HG03060 (cell line): ENCODE results near the gene CD74.
A peak's percentile ranks its signal among the peaks of the same experiment; 100 is the strongest.

ENCODE experiments used
- ATAC-seq: cut with Tn5 transposase; IDR thresholded peaks from one replicate; pipeline ENCODE4 v1.9.1; 2021; ENCODE audit warnings: low read depth, moderate number of reproducible peaks; ENCODE audit not compliant: unreplicated experiment

The CD74 gene

DNA sequence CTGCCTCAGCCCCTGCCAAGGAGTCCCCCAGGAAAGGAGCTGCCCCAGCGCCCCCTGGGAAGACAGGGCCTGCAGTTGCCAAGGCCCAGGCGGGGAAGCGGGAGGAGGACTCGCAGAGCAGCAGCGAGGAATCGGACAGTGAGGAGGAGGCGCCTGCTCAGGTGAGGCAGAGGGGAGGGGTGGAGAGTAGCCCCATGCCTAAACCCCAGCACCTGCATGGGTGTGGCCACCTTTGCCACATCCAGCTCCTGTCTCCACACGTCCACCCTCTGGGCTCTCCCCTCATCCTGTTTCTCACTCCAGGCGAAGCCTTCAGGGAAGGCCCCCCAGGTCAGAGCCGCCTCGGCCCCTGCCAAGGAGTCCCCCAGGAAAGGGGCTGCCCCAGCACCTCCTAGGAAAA, 38.1 kb downstream of the CD74 start:
- ATAC-seq = no peak

DNA sequence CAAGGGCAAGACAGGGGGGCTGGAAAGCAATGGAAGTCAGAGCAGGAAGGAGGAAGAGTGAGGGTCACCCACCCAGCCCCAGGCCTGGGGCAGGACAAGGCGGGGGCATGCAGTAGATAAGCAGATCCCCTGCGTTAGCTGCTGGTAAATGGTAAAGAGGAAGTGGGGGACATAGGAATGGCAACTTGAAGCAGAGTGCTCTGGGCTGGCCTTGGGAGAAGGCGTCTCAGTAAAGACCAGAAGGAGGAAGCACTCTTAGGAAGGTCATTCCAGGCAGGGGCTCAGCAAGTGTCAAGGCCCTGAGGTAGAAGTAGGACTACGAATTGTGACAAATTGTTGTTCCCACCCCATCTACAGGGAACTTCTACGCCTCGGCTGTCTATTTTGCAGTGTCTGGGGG, 40.1 kb downstream of the CD74 start:
- ATAC-seq = no peak

DNA sequence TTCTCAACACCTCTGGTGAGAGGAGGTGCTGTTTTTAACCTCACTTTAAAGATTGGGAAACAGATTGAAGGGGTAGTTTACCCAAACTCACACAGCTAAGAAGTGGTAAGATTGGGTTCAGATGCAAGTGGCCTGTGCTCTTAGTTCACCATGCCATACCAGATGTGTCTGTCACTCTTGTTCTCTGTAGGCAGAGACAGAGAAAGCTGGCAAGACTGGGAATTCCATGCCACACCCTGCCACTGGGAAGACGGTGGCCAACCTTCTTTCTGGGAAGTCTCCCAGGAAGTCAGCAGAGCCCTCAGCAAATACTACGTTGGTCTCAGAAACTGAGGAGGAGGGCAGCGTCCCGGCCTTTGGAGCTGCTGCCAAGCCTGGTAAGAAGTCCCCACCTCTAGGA, 44.2 kb downstream of the CD74 start:
- no peak for ATAC-seq

GRCh38 chr5:150364004-150364403, 48.7 kb downstream of the CD74 start:
- no peak for ATAC-seq

- ATAC-seq = no peak
Observed at GRCh38 chr5:150363185-150363584, 49.5 kb downstream of the CD74 start.

DNA sequence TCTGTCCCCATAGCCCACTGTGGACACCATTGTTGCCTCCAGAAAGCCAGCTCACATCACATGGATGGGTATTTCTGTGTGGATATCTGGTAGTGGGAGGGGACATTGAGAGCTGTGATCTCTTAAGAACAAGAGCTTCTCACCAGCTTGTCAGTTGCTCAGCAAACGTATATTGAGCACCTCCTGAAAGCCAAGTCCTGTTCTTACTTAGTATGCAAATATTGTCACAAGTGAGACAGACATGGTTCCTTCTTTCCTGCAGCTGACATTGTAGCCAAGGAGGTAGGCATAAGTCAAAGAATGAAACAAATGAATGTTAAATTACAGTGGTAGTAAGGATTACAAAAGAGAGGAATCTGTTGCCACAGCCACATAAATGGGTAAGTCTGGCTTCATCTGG, 51.4 kb downstream of the CD74 start:
- ATAC-seq = peak; percentile 33

GRCh38 chr5:150358261-150359095, 54.2 kb downstream of the CD74 start:
- no peak for ATAC-seq

DNA sequence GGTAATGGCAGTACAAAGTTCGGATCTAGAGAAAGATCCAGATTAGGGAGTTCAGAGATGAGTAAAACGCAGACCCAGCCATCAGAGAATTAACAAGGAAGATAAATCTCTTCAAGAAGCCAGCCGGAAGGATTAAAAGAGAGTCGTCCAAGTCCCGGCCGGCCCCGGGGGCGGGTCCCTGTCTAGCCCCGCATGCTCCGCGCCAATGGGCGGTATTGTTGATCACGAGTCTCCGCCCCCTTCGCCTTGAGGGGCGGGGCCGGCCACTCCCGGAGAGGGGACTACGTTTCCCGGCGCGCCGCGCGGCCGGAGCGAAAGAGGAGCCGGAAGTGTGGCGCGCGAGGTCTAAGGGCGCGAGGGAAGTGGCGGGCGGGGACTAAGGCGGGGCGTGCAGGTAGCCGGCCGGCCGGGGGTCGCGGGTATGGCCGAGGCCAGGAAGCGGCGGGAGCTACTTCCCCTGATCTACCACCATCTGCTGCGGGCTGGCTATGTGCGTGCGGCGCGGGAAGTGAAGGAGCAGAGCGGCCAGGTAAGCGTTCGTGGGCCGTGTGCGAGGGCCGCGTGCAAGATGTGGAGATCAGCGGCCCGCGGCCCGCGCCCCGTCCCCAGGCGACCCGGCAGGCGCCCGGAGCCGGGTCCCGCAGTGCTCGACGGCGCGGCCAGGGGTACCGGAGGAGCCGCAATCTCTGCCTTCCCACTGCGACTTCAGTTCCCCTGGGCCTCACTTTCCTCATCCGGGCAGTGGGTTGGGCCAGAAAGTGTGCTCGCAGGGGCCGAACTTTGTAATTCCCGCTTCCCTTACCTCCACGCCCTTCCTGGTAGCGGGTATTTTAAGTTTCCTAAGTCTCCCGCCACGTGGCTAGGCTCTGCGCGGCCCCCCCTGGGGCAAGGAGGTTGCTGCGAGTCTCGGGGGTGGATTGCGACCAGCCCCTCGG, 55.1 kb downstream of the CD74 start, which contains the start of gene TCOF1:
TCOF1 (plus strand) TSS at position 372 of the 935 bp plus-strand sequence; CDS start at position 422, 50 bp downstream.
- ATAC-seq = peak; percentile 85

DNA sequence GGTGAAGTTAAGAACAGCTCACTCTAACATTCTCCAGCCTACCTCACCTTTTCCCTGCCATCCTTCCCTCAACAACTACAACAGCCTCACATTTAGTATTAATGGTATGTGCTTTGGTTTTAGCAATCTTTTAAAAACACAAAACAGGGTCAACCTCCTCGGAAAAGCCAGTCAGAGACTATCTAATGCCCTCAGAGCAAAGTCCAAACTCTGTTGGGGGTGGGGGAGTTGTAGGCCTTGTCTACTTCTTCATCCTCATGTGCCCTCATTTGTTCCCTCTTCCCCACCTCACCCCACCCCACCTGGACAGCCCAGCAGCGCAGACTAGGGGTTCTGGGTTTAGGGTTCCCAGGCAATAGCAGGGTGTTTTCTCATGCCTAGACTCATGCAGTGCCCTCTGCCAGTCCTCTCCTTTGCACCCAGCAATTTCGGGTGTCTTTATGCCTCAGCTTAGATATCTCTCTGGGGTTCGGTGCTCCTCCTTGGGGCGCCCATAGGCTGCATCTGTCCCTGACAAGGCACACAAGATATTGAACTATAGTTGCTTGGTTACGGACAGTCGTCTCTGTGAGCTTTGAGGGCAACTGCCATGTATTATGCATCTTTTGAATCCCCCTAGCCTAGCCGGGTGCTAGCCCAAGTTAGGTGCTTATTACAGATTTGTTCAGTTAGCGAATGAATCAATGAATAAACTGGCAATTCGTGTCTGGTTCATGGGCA, 56.0 kb downstream of the CD74 start:
- no peak for ATAC-seq

DNA sequence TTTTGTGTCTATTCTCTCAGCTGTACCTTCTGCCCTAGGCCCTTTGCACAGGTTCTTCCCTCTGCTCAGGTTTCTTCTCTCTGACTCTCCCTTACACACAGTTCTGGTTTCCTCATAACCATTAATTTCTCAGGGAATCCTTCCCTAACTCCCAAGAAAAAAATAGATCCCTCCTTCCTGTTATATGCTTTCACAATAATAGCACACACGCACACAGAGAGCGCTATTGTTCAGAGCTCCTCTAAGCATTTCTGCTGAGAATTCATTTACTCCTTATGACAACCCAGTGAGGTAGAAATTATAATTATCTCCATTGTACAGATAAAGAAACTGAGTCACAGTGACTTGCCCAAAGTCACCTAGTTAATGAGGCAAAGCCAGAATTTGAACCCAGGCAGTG, 56.9 kb downstream of the CD74 start:
- ATAC-seq = no peak

DNA sequence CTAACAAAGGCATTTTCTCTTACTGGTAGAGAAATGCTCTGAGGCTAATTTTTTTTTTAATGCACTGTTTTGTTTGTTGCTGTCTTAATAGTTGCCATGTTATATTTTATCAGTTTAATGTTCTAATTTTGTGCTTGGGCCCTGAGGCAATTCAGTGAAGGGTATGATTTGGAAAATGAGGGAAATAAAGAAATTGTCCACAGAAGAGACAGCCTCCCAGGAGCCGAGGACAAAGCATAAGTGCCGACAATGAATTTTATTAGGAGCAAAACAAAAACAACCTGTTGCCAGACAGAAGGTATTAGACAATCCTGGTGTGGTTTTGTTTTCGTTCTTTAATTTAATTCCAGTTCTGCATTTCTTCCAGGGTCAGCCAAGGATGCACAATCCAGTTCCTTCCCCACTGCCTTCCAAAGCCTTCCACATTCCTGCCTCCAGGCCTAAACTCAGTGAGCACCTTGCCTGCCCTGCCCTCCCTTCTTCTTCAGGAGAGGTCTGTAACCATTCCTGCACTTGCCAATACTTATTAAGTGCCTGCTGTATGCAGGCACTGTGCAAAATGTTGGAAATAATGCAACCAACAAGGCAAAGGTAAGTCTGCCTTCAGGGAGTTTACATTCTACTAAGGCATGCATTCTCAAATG, 59.6 kb downstream of the CD74 start:
- ATAC-seq = no peak

- no peak for ATAC-seq
Observed at GRCh38 chr5:150352244-150353031, 60.3 kb downstream of the CD74 start.
